ENCODE measurements around the gene RYK.

The RYK gene

DNA sequence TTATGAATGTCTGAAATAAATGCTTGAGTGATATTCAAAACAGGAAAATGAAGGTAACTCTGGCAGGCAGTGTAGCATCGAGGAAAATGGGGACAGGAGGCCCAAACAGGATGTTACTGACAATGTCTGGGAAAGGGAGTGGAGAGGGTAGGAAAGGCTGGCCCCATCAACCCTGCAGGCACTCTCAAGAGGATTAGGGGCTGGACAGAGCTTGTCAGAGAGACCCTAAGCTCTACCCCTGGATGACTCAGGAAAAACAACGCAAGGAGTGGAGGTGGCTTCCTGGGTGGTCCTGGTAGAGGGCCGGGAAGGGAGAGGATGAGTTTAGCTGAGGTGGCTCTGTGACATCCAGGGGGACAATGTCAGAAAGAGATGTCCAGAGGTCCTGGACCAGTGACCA, 106.0 kb downstream of the RYK start:
- TF ChIP-seq, protein P1, sequence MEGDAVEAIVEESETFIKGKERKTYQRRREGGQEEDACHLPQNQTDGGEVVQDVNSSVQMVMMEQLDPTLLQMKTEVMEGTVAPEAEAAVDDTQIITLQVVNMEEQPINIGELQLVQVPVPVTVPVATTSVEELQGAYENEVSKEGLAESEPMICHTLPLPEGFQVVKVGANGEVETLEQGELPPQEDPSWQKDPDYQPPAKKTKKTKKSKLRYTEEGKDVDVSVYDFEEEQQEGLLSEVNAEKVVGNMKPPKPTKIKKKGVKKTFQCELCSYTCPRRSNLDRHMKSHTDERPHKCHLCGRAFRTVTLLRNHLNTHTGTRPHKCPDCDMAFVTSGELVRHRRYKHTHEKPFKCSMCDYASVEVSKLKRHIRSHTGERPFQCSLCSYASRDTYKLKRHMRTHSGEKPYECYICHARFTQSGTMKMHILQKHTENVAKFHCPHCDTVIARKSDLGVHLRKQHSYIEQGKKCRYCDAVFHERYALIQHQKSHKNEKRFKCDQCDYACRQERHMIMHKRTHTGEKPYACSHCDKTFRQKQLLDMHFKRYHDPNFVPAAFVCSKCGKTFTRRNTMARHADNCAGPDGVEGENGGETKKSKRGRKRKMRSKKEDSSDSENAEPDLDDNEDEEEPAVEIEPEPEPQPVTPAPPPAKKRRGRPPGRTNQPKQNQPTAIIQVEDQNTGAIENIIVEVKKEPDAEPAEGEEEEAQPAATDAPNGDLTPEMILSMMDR (IDR thresholded peaks at IDR 0.05; ENCODE audit: insufficient read depth, low read depth, low read length, missing control alignments) = no peak
- H3K4me3 ChIP-seq (ENCODE audit: low read depth, low read length) = no peak overlapping the region

GRCh38 chr3:134143828-134144401, 106.7 kb downstream of the RYK start:
- TF ChIP-seq, protein P1 (IDR thresholded peaks at IDR 0.05; ENCODE audit: insufficient read depth, low read depth, low read length, missing control alignments) = no peak
- H3K4me3 ChIP-seq (ENCODE audit: low read depth, low read length) = no peak overlapping the region
- DNase-seq (ENCODE audit: low read depth) = no peak

More for the DNA sequence above, 106.0 kb downstream of the RYK start:
- no peak for DNase-seq (ENCODE audit: low read depth)

DNA sequence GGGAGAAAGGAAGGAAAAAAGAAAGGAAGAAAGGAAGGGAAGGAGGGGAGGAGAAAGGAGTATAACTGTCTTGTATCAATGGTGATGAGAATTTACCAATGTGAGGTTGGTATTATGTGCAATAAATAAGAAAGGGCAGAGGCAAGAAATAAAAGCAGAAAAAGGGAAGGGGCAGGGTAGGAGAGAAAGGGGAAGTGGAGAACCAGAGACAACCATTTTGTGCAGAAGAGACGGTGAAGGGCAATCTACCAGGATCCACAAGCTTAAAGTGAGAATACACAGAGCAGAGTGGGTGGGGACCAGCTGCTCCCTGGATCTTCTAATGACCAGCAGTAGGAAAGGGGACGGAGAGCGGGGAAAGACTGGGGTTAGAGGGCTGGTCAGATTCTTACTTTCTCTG, 114.1 kb downstream of the RYK start:
- TF ChIP-seq, protein P1 (IDR thresholded peaks at IDR 0.05; ENCODE audit: insufficient read depth, low read depth, low read length, missing control alignments) = no peak
- DNase-seq (ENCODE audit: low read depth) = no peak

DNA sequence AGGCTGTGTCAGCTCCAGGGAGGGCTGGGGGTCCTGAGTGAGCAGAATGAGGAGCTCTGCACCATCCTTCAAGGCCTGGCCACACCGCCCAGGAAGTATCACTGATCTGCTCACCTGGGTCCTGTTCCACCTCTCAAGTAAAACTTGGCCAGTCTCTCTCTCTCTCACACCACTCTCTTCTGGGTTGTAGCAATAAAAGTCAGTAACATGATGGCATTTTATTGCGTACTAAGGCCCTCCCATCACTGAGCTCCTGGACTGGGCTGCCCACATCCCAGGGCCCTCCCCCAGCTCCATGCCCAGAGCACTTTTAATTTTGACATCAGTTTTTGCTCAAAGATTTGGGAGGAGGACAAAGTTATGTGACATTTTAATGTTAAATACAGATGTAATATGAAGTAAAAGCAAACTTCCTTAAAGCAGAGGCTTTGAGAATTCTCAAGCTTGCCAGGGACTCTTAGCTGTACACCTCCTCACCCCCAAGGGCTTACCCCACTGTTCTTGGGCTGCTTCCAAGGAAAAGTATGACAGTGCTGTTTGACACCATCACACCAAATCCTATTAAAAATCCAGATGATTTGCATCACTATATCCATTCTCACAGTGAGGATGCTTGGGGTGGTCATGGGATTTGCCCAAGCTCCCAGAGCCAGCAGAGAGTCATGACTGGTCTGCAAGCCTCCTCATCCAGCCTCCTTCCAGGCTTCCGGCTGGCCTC, 115.8 kb downstream of the RYK start:
- no peak overlapping the region for H3K4me3 ChIP-seq (ENCODE audit: low read depth, low read length)
- TF ChIP-seq, protein P1 (IDR thresholded peaks at IDR 0.05; ENCODE audit: insufficient read depth, low read depth, low read length, missing control alignments) = no peak

More for the DNA sequence above, 114.1 kb downstream of the RYK start:
- H3K4me3 ChIP-seq (ENCODE audit: low read depth, low read length) = no peak overlapping the region

DNA sequence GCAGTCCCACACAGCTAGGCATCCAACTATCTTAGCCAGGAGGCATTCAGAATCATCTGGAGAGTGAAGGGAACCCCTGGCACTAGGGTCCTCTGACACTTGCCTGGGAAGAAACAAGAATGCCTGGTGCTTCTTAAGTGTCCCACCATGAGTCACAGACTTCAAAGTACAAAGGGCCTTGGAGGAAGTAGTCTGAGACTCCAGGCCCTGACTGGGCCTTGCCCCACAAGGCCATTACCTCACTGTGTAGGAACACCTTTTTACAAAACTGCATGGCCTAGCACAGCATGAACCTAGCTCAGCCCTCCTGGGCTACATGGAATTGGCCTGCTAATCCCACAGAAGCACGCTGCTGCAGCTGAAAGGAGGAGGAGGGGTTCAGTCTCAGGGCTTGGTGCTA, 116.4 kb downstream of the RYK start:
- DNase-seq (ENCODE audit: low read depth) = no peak
- no peak overlapping the region for H3K4me3 ChIP-seq (ENCODE audit: low read depth, low read length)
- TF ChIP-seq, protein P1 (IDR thresholded peaks at IDR 0.05; ENCODE audit: insufficient read depth, low read depth, low read length, missing control alignments) = no peak

More for the DNA sequence above, 115.8 kb downstream of the RYK start:
- no peak for DNase-seq (ENCODE audit: low read depth)

GRCh38 chr3:134132961-134133360, 117.7 kb downstream of the RYK start:
- H3K4me3 ChIP-seq (ENCODE audit: low read depth, low read length) = no peak overlapping the region
- DNase-seq (ENCODE audit: low read depth) = no peak
- TF ChIP-seq, protein P1 (IDR thresholded peaks at IDR 0.05; ENCODE audit: insufficient read depth, low read depth, low read length, missing control alignments) = no peak

Data from GM12865 (cell line).